HG03095 (cell line): ENCODE results near the gene BTG4.

ENCODE experiments used
- ATAC-seq: cut with Tn5 transposase; IDR thresholded peaks from one replicate; pipeline ENCODE4 v1.9.1; 2021; ENCODE audit warnings: moderate library complexity; ENCODE audit not compliant: unreplicated experiment

BTG4 gene

GRCh38 chr11:111499483-111499882 is 12.7 kb downstream of the BTG4 start:
- ATAC-seq, result no peak

GRCh38 chr11:111494040-111494439 is 18.1 kb downstream of the BTG4 start:
- no peak for ATAC-seq

GRCh38 chr11:111490496-111490895 is 21.7 kb downstream of the BTG4 start:
- no peak for ATAC-seq

- ATAC-seq, result no peak
Observed at GRCh38 chr11:111483431-111483830, 28.8 kb downstream of the BTG4 start.

- ATAC-seq, result no peak
Observed at GRCh38 chr11:111479666-111480065, 32.5 kb downstream of the BTG4 start.

GRCh38 chr11:111477898-111478297 is 34.3 kb downstream of the BTG4 start:
- no peak for ATAC-seq

GRCh38 chr11:111476956-111477355 is 35.2 kb downstream of the BTG4 start:
- no peak for ATAC-seq

- no peak for ATAC-seq
Observed at GRCh38 chr11:111476366-111476765, 35.8 kb downstream of the BTG4 start.

- no peak for ATAC-seq
Observed at GRCh38 chr11:111474432-111474831, 37.8 kb downstream of the BTG4 start.

- ATAC-seq, result no peak
Observed at GRCh38 chr11:111472228-111472627, 40.0 kb downstream of the BTG4 start.

GRCh38 chr11:111469200-111469599 is 43.0 kb downstream of the BTG4 start:
- no peak for ATAC-seq

GRCh38 chr11:111466615-111467014 is 45.6 kb downstream of the BTG4 start:
- ATAC-seq, result no peak

- no peak for ATAC-seq
Observed at GRCh38 chr11:111465400-111465799, 46.8 kb downstream of the BTG4 start.

- ATAC-seq, result no peak
Observed at GRCh38 chr11:111463276-111463675, 48.9 kb downstream of the BTG4 start.

- no peak for ATAC-seq
Observed at GRCh38 chr11:111462329-111462728, 49.9 kb downstream of the BTG4 start.

GRCh38 chr11:111461460-111462235 is 50.5 kb downstream of the BTG4 start:
- ATAC-seq, result no peak

GRCh38 chr11:111460856-111461255 is 51.3 kb downstream of the BTG4 start:
- no peak for ATAC-seq

- ATAC-seq, result no peak
Observed at GRCh38 chr11:111460340-111460739, 51.8 kb downstream of the BTG4 start.

- no peak for ATAC-seq
Observed at GRCh38 chr11:111459506-111460270, 52.5 kb downstream of the BTG4 start.

GRCh38 chr11:111457731-111458368 is 54.3 kb downstream of the BTG4 start:
- ATAC-seq, result no peak

- ATAC-seq, result no peak
Observed at GRCh38 chr11:111456859-111457730, 55.1 kb downstream of the BTG4 start.
